Neural cell (in vitro differentiated cells): ENCODE results near the gene MYO7B. TPM values are rescaled to one million over a fixed set of nuclear protein-coding genes. Genes with fewer than 3 reads are reported as not detected.
"Not testable (repeated sequence)": the region's sequence is repeated elsewhere in the genome, so short reads cannot be mapped to it uniquely, and the experiment has no call there.

ENCODE experiments used
- H2AFZ ChIP-seq: fragments of 200-600, 300-800 bp; sonication (generic), shearing (Covaris generic); 2 replicates; pipeline ENCODE4 v1.6.0; 2014; ENCODE audit warnings: low read depth, mild to moderate bottlenecking, antibody characterized with exemption, low read length, moderate library complexity
- H3F3A ChIP-seq: fragments of 200-600 bp; shearing (Covaris generic); 2 replicates; pipeline ENCODE4 v1.6.1; 2016; ENCODE audit warnings: mild to moderate bottlenecking, moderate library complexity, mixed read lengths, antibody characterized with exemption, low read length; ENCODE audit not compliant: insufficient read depth, poor library complexity, severe bottlenecking
- H3K27ac ChIP-seq: fragments of 200-600, 300-800 bp; sonication (generic), shearing (Covaris generic); 2 replicates; pipeline ENCODE4 v1.5.1; 2014; ENCODE audit warnings: mild to moderate bottlenecking, low read length, moderate library complexity
- H3K27me3 ChIP-seq: fragments of 300-800, 200-600 bp; sonication (generic), shearing (Covaris generic); 2 replicates; pipeline ENCODE4 v1.6.0; 2014; ENCODE audit warnings: mild to moderate bottlenecking, low read depth, low read length, moderate library complexity; ENCODE audit not compliant: insufficient read depth
- H3K36me3 ChIP-seq: fragments of 300-800, 200-600 bp; sonication (generic), shearing (Covaris generic); 2 replicates; pipeline ENCODE4 v1.5.1; 2014; ENCODE audit warnings: mild to moderate bottlenecking, antibody characterized with exemption, low read length, moderate library complexity; ENCODE audit not compliant: insufficient read depth
- H3K4me2 ChIP-seq: fragments of 300-800, 200-600 bp; sonication (generic), shearing (Covaris generic); 2 replicates; pipeline ENCODE4 v1.6.0; 2014; ENCODE audit warnings: mild to moderate bottlenecking, low read length
- H3K4me3 ChIP-seq: fragments of 300-800, 200-600 bp; sonication (generic), shearing (Covaris generic); 2 replicates; pipeline ENCODE4 v1.5.1; 2014; ENCODE audit warnings: mild to moderate bottlenecking, low read length, moderate library complexity
- H3K79me2 ChIP-seq: fragments of 200-600 bp; shearing (Covaris generic); replicated peaks from 2 replicates; pipeline ENCODE4 v1.6.0; 2014; ENCODE audit warnings: mild to moderate bottlenecking, low read length, moderate library complexity; ENCODE audit not compliant: insufficient read depth
- H3K9ac ChIP-seq: fragments of 300-800, 200-600 bp; sonication (generic), shearing (Covaris generic); 2 replicates; pipeline ENCODE4 v1.6.1; 2016; ENCODE audit warnings: mild to moderate bottlenecking, low read length, mixed read lengths
- H3K9me2 ChIP-seq: fragments of 200-600 bp; shearing (Covaris generic); 2 replicates; pipeline ENCODE4 v1.6.1; 2016; ENCODE audit warnings: mild to moderate bottlenecking, low read length, mixed read lengths; ENCODE audit not compliant: insufficient read depth
- H3K9me3 ChIP-seq: fragments of 200-600, 300-800 bp; sonication (generic), shearing (Covaris generic); 2 replicates; pipeline ENCODE4 v1.6.1; 2016; ENCODE audit warnings: mild to moderate bottlenecking, mixed run types, low read length, moderate library complexity, mixed read lengths
- H4K20me1 ChIP-seq: fragments of 200-600 bp; shearing (Covaris generic); 2 replicates; pipeline ENCODE4 v1.6.1; 2016; ENCODE audit warnings: mild to moderate bottlenecking, mixed run types; ENCODE audit not compliant: insufficient read depth
- EP300 ChIP-seq: fragments of 450-650 bp; conservative IDR thresholded peaks from 2 replicates; pipeline ENCODE4 v1.6.1; 2014; ENCODE audit warnings: antibody characterized with exemption, mild to moderate bottlenecking, moderate library complexity; ENCODE audit not compliant: poor library complexity, severe bottlenecking
- EZH2 ChIP-seq: fragments of 200-600, 300-800 bp; shearing (Covaris generic), sonication (generic); IDR thresholded peaks from 2 replicates; pipeline ENCODE4 v1.6.1; 2014; ENCODE audit warnings: antibody characterized with exemption, low read length, borderline replicate concordance, mild to moderate bottlenecking; ENCODE audit not compliant: insufficient read depth, poor library complexity, severe bottlenecking
- MXI1 ChIP-seq: fragments of 450-650 bp; conservative IDR thresholded peaks from 2 replicates; pipeline ENCODE4 v1.6.1; 2014; ENCODE audit warnings: antibody characterized with exemption, mild to moderate bottlenecking; ENCODE audit not compliant: poor library complexity, severe bottlenecking
- POLR2AphosphoS5 ChIP-seq: IDR thresholded peaks from 2 replicates; pipeline ENCODE4 v1.6.1; 2012
- RAD21 ChIP-seq: fragments of 450-650 bp; conservative IDR thresholded peaks from 2 replicates; pipeline ENCODE4 v1.6.1; 2014; ENCODE audit warnings: antibody characterized with exemption, mild to moderate bottlenecking, moderate library complexity
- SMC3 ChIP-seq: fragments of 450-650 bp; conservative IDR thresholded peaks from 2 replicates; pipeline ENCODE4 v1.6.1; 2014; ENCODE audit warnings: antibody characterized with exemption, mild to moderate bottlenecking, moderate library complexity; ENCODE audit not compliant: poor library complexity
- polyA plus RNA-seq: library from polyadenylated mRNA; depleted of rRNA; stranded (reverse); fragments of >200 nt; gene quantifications from 2 replicates; pipeline ENCODE4 v1.2.3, GENCODE V29; 2014
- TF ChIP-seq, protein P1 (sequence below): fragments of 450-650 bp; IDR thresholded peaks from 2 replicates; pipeline ENCODE4 v1.5.1; 2014; ENCODE audit warnings: antibody characterized with exemption, mild to moderate bottlenecking, moderate library complexity; ENCODE audit not compliant: poor library complexity, severe bottlenecking

Gene MYO7B
- polyA plus RNA-seq, 1 donor from 2014 or later, result 0.16 TPM

GRCh38 chr2:127569666-127570065 is 34.2 kb downstream of the MYO7B start:
- H2AFZ ChIP-seq, result no peak overlapping the region
- H3K79me2 ChIP-seq, result no peaks in the 10 kb centered on the region
- TF ChIP-seq SMC3 (no peak), EP300 (no peak), MXI1 (no peak), POLR2AphosphoS5 (no peak), RAD21 (no peak)
- TF ChIP-seq, protein P1, sequence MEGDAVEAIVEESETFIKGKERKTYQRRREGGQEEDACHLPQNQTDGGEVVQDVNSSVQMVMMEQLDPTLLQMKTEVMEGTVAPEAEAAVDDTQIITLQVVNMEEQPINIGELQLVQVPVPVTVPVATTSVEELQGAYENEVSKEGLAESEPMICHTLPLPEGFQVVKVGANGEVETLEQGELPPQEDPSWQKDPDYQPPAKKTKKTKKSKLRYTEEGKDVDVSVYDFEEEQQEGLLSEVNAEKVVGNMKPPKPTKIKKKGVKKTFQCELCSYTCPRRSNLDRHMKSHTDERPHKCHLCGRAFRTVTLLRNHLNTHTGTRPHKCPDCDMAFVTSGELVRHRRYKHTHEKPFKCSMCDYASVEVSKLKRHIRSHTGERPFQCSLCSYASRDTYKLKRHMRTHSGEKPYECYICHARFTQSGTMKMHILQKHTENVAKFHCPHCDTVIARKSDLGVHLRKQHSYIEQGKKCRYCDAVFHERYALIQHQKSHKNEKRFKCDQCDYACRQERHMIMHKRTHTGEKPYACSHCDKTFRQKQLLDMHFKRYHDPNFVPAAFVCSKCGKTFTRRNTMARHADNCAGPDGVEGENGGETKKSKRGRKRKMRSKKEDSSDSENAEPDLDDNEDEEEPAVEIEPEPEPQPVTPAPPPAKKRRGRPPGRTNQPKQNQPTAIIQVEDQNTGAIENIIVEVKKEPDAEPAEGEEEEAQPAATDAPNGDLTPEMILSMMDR, result no peak
- H3K27ac ChIP-seq, result no peak overlapping the region
- no peak overlapping the region for H3K9ac ChIP-seq
- no peak overlapping the region for H3K4me3 ChIP-seq
- no peaks in the 10 kb centered on the region for H3K36me3 ChIP-seq
- no peak overlapping the region for H3K4me2 ChIP-seq
- H4K20me1 ChIP-seq, result no peaks in the 10 kb centered on the region
- H3K9me2 ChIP-seq, result no peaks in the 10 kb centered on the region
- H3K9me3 ChIP-seq, result no peaks in the 10 kb centered on the region
- H3F3A ChIP-seq, result no peaks in the 10 kb centered on the region
- H3K27me3 ChIP-seq, result no peaks in the 10 kb centered on the region

GRCh38 chr2:127570282-127571250 is 35.1 kb downstream of the MYO7B start:
- Histone ChIP-seq H2AFZ (no peak overlapping the region), H3K27me3 (no peaks in the 10 kb centered on the region), H3K36me3 (no peaks in the 10 kb centered on the region), H3K4me2 (no peak overlapping the region), H3K27ac (no peak overlapping the region), H3F3A (no peaks in the 10 kb centered on the region), H3K4me3 (no peak overlapping the region), H3K9ac (no peak overlapping the region), H3K9me3 (no peaks in the 10 kb centered on the region), H4K20me1 (no peaks in the 10 kb centered on the region), H3K79me2 (no peaks in the 10 kb centered on the region), H3K9me2 (no peaks in the 10 kb centered on the region)
- TF ChIP-seq POLR2AphosphoS5, result no peak
- no peak for TF ChIP-seq EZH2
- TF ChIP-seq RAD21, result no peak
- TF ChIP-seq MXI1, result no peak

- not testable (repeated sequence) for H3K9ac ChIP-seq, H3K9me2 ChIP-seq, H4K20me1 ChIP-seq, H3K79me2 ChIP-seq, H3K36me3 ChIP-seq, H2AFZ ChIP-seq, H3F3A ChIP-seq, H3K4me3 ChIP-seq, H3K27me3 ChIP-seq, H3K4me2 ChIP-seq, H3K27ac ChIP-seq, H3K9me3 ChIP-seq
Measured at GRCh38 chr2:127572352-127572751, 36.9 kb downstream of the MYO7B start.
